Activated gamma-delta T cell treated with Interleukin-2 at 50 U/mL for 16 hours (primary cell): Measurements from ENCODE around the gene FAM162B.
"Not testable (repeated sequence)": the region's sequence is repeated elsewhere in the genome, so short reads cannot be mapped to it uniquely, and the experiment has no call there.

Experiments
- DNase-seq: peaks from one replicate; pipeline ENCODE4 v3.0.0-alpha.2; 2020

The FAM162B gene

GRCh38 chr6:116714761-116715160 is 50.8 kb downstream of the FAM162B start:
- DNase-seq = no peak

GRCh38 chr6:116714296-116714695 is 51.2 kb downstream of the FAM162B start:
- DNase-seq = no peak

DNA sequence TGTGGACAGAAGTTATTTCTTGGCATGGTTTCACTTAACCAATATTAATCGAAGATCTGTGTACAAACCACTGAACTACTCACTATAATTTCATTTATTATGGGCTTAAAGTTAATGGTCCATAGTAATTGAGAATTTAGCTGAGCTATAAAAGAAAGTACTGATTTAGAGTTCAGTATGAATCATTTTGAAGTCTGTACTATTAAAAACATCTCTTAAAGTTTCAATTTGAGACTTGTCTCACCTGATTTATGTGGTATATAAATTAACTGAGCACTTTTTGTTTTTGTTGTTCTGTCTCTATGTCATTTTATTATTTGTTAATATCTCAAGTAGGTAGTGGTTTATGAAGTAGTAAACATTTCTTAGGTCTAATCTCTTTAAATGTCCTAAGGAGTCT is 59.6 kb downstream of the FAM162B start:
- no peak for DNase-seq

- not testable (repeated sequence) for DNase-seq
Measured at GRCh38 chr6:116703888-116704287, 61.6 kb downstream of the FAM162B start.
